Sigmoid colon (tissue), 4 donors: ENCODE results near the gene JOSD2.

ENCODE experiments used
- EP300 ChIP-seq, 4 donors: sonication (generic); formaldehyde crosslinking; IDR thresholded peaks; one replicate each; pipeline ENCODE4 v1.6.1; 2017; ENCODE audit warnings: antibody characterized with exemption in 4 of 4
- POLR2A ChIP-seq, 2 donors: fragments of 450-650 bp; IDR thresholded peaks; one replicate each; pipeline ENCODE4 v1.6.1; 2016; ENCODE audit warnings: antibody characterized with exemption in 2 of 2, mild to moderate bottlenecking in 2 of 2, moderate library complexity in 2 of 2
- TF ChIP-seq, protein P1 (sequence below), 4 experiments: fragments of 450-650 bp in 3 of 4; fragments of 200-600 bp in 1 of 4; IDR thresholded peaks; one replicate each; pipeline ENCODE4 v1.5.1; 2016 to 2019; ENCODE audit warnings: antibody characterized with exemption in 4 of 4, mild to moderate bottlenecking in 3 of 4, moderate library complexity in 2 of 4

- TF ChIP-seq, protein P1, sequence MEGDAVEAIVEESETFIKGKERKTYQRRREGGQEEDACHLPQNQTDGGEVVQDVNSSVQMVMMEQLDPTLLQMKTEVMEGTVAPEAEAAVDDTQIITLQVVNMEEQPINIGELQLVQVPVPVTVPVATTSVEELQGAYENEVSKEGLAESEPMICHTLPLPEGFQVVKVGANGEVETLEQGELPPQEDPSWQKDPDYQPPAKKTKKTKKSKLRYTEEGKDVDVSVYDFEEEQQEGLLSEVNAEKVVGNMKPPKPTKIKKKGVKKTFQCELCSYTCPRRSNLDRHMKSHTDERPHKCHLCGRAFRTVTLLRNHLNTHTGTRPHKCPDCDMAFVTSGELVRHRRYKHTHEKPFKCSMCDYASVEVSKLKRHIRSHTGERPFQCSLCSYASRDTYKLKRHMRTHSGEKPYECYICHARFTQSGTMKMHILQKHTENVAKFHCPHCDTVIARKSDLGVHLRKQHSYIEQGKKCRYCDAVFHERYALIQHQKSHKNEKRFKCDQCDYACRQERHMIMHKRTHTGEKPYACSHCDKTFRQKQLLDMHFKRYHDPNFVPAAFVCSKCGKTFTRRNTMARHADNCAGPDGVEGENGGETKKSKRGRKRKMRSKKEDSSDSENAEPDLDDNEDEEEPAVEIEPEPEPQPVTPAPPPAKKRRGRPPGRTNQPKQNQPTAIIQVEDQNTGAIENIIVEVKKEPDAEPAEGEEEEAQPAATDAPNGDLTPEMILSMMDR (IDR thresholded peaks at IDR 0.05), result no peak
- TF ChIP-seq POLR2A (IDR thresholded peaks at IDR 0.05) (no peak), EP300 (IDR thresholded peaks at IDR 0.05) (no peak)
These were observed 39.6 kb upstream of the JOSD2 start for GRCh38 chr19:50550594-50550966.
